HCT116 (cell line): ENCODE data around the gene RCC2. TPM values are rescaled to one million over a fixed set of nuclear protein-coding genes. Genes with fewer than 3 reads are reported as not detected.

ENCODE experiments used
- ATAC-seq: fragments of 200-7000 bp; cut with Tn5 transposase; 2 replicates; pipeline ENCODE4 v1.9.1; 2020; ENCODE audit warnings: mild to moderate bottlenecking, moderate library complexity
- BruUV-seq: library from RNA; stranded (reverse); fragments of 400-500 nt; replicated peaks from 2 replicates; lab custom pipeline; 2021; lab: Mats Ljungman, UMichigan
- CTCF ChIA-PET: fragments of 300-600 bp; sonication (Branson Sonifier 250); formaldehyde crosslinking; loops from one replicate; lab custom pipeline; 2021; ENCODE audit warnings: antibody characterized with exemption; lab: Charles Lee
- POLR2A ChIA-PET: fragments of 300-600, 350-600 bp; sonication (Branson Sonifier 250); formaldehyde crosslinking; loops from one replicate; lab custom pipeline; 2021; ENCODE audit warnings: antibody characterized with exemption; lab: Charles Lee
- RAD21 ChIA-PET, 2 experiments: fragments of 300-600 bp; sonication (Branson Sonifier 250); formaldehyde crosslinking; loops; one replicate each; lab custom pipeline; 2023; ENCODE audit warnings: low total read pairs in 2 of 2; ENCODE audit not compliant: uncharacterized antibody in 2 of 2, unreplicated experiment in 2 of 2, low non-redundant PET in 1 of 2; lab: Charles Lee
- DNase-seq: peaks from one replicate; pipeline ENCODE4 v3.0.0-alpha.2; 2010; ENCODE audit warnings: low read depth, low spot score
- H2AFZ ChIP-seq: fragments of 200-600 bp; shearing (Covaris generic), sonication (generic); 2 replicates; pipeline ENCODE4 v1.6.1; 2017; ENCODE audit warnings: low read depth, mixed run types, mixed read lengths, antibody characterized with exemption, low read length; ENCODE audit not compliant: poor library complexity, severe bottlenecking
- H3K27ac ChIP-seq: 2 replicates; pipeline ENCODE4 v1.5.1; 2012; ENCODE audit warnings: low read depth, low read length
- H3K27me3 ChIP-seq: fragments of 200-600 bp; sonication (generic); 2 replicates; pipeline ENCODE4 v1.6.1; 2016; ENCODE audit warnings: mixed run types, low read length, mixed read lengths; ENCODE audit not compliant: insufficient read depth
- H3K36me3 ChIP-seq, 2 experiments: fragments of 200-500 bp in 1 of 2; fragments of 200-600 bp in 1 of 2; sonication (Bioruptor generic) in 1 of 2; sonication (generic) in 1 of 2; 2 replicates each; pipeline versions ENCODE4 v1.5.1 to v1.6.1; 2014 to 2016; ENCODE audit warnings: low read length in 2 of 2, inconsistent platforms in 1 of 2, mixed read lengths in 1 of 2, mixed run types in 1 of 2; ENCODE audit not compliant: insufficient read depth in 2 of 2, control insufficient read depth in 1 of 2
- H3K4me1 ChIP-seq, 2 experiments: fragments of 200-600 bp in 1 of 2; sonication (generic) in 1 of 2; 2 replicates each; pipeline versions ENCODE4 v1.5.1 to v1.6.1; 2012 to 2017; ENCODE audit warnings: low read length in 2 of 2, inconsistent platforms in 1 of 2, mild to moderate bottlenecking in 1 of 2, mixed read lengths in 1 of 2, mixed run types in 1 of 2, moderate library complexity in 1 of 2; ENCODE audit not compliant: insufficient read depth in 2 of 2, control insufficient read depth in 1 of 2
- H3K4me2 ChIP-seq: fragments of 200-600 bp; sonication (generic); 2 replicates; pipeline ENCODE4 v1.6.1; 2017; ENCODE audit warnings: mixed run types, low read length, mixed read lengths
- H3K4me3 ChIP-seq, 2 experiments: fragments of 200-600 bp in 1 of 2; sonication (generic) in 1 of 2; replicated peaks in 1 of 2; 2 replicates each; pipeline ENCODE4 v1.5.1; 2011 to 2016; ENCODE audit warnings: low read length in 2 of 2, control low read depth in 1 of 2, low read depth in 1 of 2, mild to moderate bottlenecking in 1 of 2, mixed read lengths in 1 of 2, mixed run types in 1 of 2
- H3K79me2 ChIP-seq: fragments of 200-600 bp; sonication (generic); 2 replicates; pipeline ENCODE4 v1.6.1; 2017; ENCODE audit warnings: mild to moderate bottlenecking, mixed run types, low read length, moderate library complexity, mixed read lengths; ENCODE audit not compliant: insufficient read depth
- H3K9ac ChIP-seq: fragments of 200-600 bp; sonication (generic); 2 replicates; pipeline ENCODE4 v1.6.1; 2016; ENCODE audit warnings: low read length, mixed read lengths
- H3K9me2 ChIP-seq: fragments of 200-600 bp; sonication (generic), shearing (Covaris generic); 2 replicates; pipeline ENCODE4 v1.6.1; 2017; ENCODE audit warnings: mixed run types, mild to moderate bottlenecking, moderate library complexity; ENCODE audit not compliant: insufficient read depth
- H3K9me3 ChIP-seq, 2 experiments: fragments of 200-500 bp in 1 of 2; fragments of 200-600 bp in 1 of 2; sonication (Bioruptor generic) in 1 of 2; sonication (generic) in 1 of 2; 2 replicates each; pipeline ENCODE4 v1.6.1; 2014 to 2017; ENCODE audit warnings: low read length in 2 of 2, mixed read lengths in 2 of 2, inconsistent platforms in 1 of 2, low read depth in 1 of 2, mild to moderate bottlenecking in 1 of 2, mixed run types in 1 of 2, moderate library complexity in 1 of 2; ENCODE audit not compliant: control insufficient read depth in 1 of 2, insufficient read depth in 1 of 2
- H4K20me1 ChIP-seq: fragments of 200-600 bp; sonication (generic), shearing (Covaris generic); 2 replicates; pipeline ENCODE4 v1.6.1; 2017; ENCODE audit warnings: mixed run types, mild to moderate bottlenecking, moderate library complexity; ENCODE audit not compliant: insufficient read depth
- CEBPB ChIP-seq: IDR thresholded peaks from 2 replicates; pipeline ENCODE4 v1.6.1; 2012; ENCODE audit warnings: low read depth
- EGR1 ChIP-seq: IDR thresholded peaks from 2 replicates; pipeline ENCODE4 v1.6.1; 2012; ENCODE audit warnings: low read depth
- EZH2phosphoT487 ChIP-seq: fragments of 200-600 bp; IDR thresholded peaks from 2 replicates; pipeline ENCODE4 v1.6.1; 2018; ENCODE audit warnings: antibody characterized with exemption, borderline replicate concordance
- POLR2A ChIP-seq: IDR thresholded peaks from 2 replicates; pipeline ENCODE4 v1.7.0; 2011; ENCODE audit warnings: borderline replicate concordance; ENCODE audit not compliant: insufficient read depth, insufficient read length; ENCODE audit errors: extremely low read depth
- POLR2AphosphoS5 ChIP-seq: IDR thresholded peaks from 2 replicates; pipeline ENCODE4 v1.6.1; 2011; ENCODE audit warnings: mild to moderate bottlenecking, low read depth, low read length, moderate library complexity
- SP1 ChIP-seq: IDR thresholded peaks from 2 replicates; pipeline ENCODE4 v1.6.1; 2012; ENCODE audit warnings: low read depth
- intact Hi-C: fragments of 100-400 bp; cut with micrococcal nuclease; formaldehyde crosslinking; loops from 2 replicates; pipeline ENCODE4 v1.10.0; 2022
- total RNA-seq: library from RNA; stranded (reverse); gene quantifications from one replicate; pipeline ENCODE4 v1.2.1, GENCODE V29; 2021; ENCODE audit not compliant: unreplicated experiment
- TF ChIP-seq, protein P1 (sequence below): IDR thresholded peaks from 2 replicates; pipeline ENCODE4 v1.6.1; 2012
- TF ChIP-seq, protein P2 (sequence below): IDR thresholded peaks from 2 replicates; pipeline ENCODE4 v1.6.1; 2012
- TF ChIP-seq, protein P3 (sequence below): IDR thresholded peaks from 2 replicates; pipeline ENCODE4 v1.6.1; 2012; ENCODE audit warnings: low read depth

The RCC2 gene
- total RNA-seq, 1 experiment from 2014 or later, result 178 TPM

DNA sequence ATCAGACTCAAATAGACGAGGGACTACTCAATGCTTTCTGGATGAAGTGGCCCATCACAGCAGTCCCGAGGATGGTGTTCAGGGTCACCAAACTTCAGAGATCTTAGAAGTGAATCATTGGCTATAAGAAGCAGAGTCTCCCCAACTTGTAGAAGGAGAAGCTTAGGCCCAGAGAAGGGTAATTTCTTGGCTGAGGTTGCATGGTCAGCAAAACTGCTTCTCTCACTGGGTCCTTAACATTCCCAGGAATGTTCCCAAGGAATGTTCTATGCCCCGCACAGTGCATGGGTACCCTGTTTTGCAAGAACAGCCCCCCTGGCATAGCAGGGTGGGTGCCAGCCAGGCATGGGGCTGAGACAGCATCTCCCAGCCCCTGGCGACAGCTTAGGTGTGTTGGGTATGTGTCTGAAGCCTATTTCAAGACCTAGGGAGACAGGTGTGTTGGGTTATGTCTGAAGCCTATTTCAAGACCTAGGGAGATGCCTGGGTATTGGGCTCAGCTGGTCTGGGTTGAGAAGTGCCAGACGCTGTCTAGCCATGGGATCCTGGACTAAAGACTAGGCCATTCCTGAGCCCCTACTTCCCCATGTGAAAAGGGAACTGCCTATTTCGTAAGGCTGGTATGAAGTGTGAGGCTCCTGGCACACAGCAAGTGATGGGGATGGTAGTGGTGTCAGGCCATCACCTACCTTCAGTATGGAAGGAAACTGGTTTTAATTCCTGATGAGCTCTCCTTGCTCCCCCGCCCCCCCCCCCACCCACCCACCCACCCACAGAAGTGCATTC lies 41.4 kb downstream of the RCC2 start:
- POLR2A ChIA-PET, result no interaction called here
- ATAC-seq, result no peak
- BruUV-seq, result no TSS peak
- Histone ChIP-seq H3K9me2 (no peaks in the 10 kb centered on the region), H3K79me2 (no peaks in the 10 kb centered on the region), H3K4me3 (no peak overlapping the region), H3K9me3 (no peaks in the 10 kb centered on the region), H3K27ac (no peak overlapping the region), H4K20me1 (no peaks in the 10 kb centered on the region), H3K4me2 (no peak overlapping the region), H3K9ac (no peak overlapping the region), H3K27me3 (0 out of 2 replicates have a peak, but pooled peaks cover 3% of the 10 kb centered on the region), H3K4me1 (no peaks in the 10 kb centered on the region), H2AFZ (no peak overlapping the region), H3K36me3 (no peaks in the 10 kb centered on the region)
- TF ChIP-seq SP1, result no peak
- no peak for TF ChIP-seq POLR2A
- TF ChIP-seq, protein P1, sequence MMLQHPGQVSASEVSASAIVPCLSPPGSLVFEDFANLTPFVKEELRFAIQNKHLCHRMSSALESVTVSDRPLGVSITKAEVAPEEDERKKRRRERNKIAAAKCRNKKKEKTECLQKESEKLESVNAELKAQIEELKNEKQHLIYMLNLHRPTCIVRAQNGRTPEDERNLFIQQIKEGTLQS, result no peak
- TF ChIP-seq EGR1, result no peak
- no peak for TF ChIP-seq CEBPB
- no peak for TF ChIP-seq POLR2AphosphoS5
- TF ChIP-seq, protein P2, sequence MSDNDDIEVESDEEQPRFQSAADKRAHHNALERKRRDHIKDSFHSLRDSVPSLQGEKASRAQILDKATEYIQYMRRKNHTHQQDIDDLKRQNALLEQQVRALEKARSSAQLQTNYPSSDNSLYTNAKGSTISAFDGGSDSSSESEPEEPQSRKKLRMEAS, result no peak
- TF ChIP-seq EZH2phosphoT487, result no peak
- CTCF ChIA-PET, result no interaction called here
- no peak for DNase-seq
- intact Hi-C loops, result no loop called here
- RAD21 ChIA-PET, result interaction anchor here in 1 of 2 experiments (0.6 kb wide), 1 partner anchor 139 kb away, joined by 4 read pairs; no protein-coding TSS in a partner anchor

DNA sequence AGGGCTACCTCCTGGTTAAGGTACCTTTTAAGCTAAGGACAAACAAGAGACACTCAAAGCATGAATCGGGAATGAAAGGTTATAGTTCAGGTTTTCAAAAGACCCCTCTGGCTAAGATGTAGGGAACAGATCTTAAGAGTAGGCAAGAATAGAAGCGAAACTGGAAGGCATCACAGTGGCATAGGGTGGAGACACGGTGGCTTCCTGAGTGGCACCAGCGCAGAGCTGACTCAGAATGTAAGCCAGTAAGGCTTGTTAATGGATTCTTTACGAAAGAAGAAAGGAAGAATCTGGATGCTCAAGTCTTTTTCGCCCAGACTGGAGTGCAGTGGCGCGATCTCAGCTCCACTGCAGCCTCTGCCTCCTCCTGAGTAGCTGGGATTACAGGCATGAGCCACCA lies 46.2 kb downstream of the RCC2 start:
- no peaks in the 10 kb centered on the region for H4K20me1 ChIP-seq
- no peaks in the 10 kb centered on the region for H3K9me3 ChIP-seq

More for the DNA sequence above, 46.2 kb downstream of the RCC2 start:
- Histone ChIP-seq H3K27me3 (0 out of 2 replicates have a peak, but pooled peaks cover 3% of the 10 kb centered on the region), H2AFZ (no peak overlapping the region), H3K9me2 (no peaks in the 10 kb centered on the region), H3K4me3 (no peak overlapping the region), H3K9ac (no peak overlapping the region), H3K27ac (no peak overlapping the region), H3K4me1 (no peaks in the 10 kb centered on the region), H3K4me2 (no peak overlapping the region), H3K79me2 (no peaks in the 10 kb centered on the region), H3K36me3 (no peaks in the 10 kb centered on the region)
- BruUV-seq, result no TSS peak
- TF ChIP-seq, protein P3, sequence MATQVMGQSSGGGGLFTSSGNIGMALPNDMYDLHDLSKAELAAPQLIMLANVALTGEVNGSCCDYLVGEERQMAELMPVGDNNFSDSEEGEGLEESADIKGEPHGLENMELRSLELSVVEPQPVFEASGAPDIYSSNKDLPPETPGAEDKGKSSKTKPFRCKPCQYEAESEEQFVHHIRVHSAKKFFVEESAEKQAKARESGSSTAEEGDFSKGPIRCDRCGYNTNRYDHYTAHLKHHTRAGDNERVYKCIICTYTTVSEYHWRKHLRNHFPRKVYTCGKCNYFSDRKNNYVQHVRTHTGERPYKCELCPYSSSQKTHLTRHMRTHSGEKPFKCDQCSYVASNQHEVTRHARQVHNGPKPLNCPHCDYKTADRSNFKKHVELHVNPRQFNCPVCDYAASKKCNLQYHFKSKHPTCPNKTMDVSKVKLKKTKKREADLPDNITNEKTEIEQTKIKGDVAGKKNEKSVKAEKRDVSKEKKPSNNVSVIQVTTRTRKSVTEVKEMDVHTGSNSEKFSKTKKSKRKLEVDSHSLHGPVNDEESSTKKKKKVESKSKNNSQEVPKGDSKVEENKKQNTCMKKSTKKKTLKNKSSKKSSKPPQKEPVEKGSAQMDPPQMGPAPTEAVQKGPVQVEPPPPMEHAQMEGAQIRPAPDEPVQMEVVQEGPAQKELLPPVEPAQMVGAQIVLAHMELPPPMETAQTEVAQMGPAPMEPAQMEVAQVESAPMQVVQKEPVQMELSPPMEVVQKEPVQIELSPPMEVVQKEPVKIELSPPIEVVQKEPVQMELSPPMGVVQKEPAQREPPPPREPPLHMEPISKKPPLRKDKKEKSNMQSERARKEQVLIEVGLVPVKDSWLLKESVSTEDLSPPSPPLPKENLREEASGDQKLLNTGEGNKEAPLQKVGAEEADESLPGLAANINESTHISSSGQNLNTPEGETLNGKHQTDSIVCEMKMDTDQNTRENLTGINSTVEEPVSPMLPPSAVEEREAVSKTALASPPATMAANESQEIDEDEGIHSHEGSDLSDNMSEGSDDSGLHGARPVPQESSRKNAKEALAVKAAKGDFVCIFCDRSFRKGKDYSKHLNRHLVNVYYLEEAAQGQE, result no peak
- ATAC-seq, result no peak
- no peak for DNase-seq
- CTCF ChIA-PET, result no interaction called here
- intact Hi-C loops, result no loop called here
- POLR2A ChIA-PET, result no interaction called here
- RAD21 ChIA-PET, result no interaction called here
